Left renal pelvis (tissue), 4 donors: Measurements from ENCODE around the gene RPP21. TPM values are rescaled to one million over a fixed set of nuclear protein-coding genes. Genes with fewer than 3 reads are reported as not detected.
"Not testable (repeated sequence)": the region's sequence is repeated elsewhere in the genome, so short reads cannot be mapped to it uniquely, and the experiment has no call there.

Experiments
- DNase-seq, 4 donors: peaks; one replicate each; pipeline ENCODE4 v3.0.0-alpha.2; 2013; ENCODE audit warnings: low read depth in 4 of 4, low spot score in 3 of 4
- polyA plus RNA-seq, 4 donors: library from polyadenylated mRNA; unstranded; fragments of 120-200 nt; gene quantifications; one replicate each; pipeline ENCODE4 v1.2.1, GENCODE V29; 2013; ENCODE audit not compliant: insufficient read length in 4 of 4

The RPP21 gene
- polyA plus RNA-seq, 4 donors = 22.5 to 40.2 (median 28.7) TPM

GRCh38 chr6:30369280-30369679, 24.3 kb downstream of the RPP21 start:
- DNase-seq = not testable (repeated sequence)

- DNase-seq = peak in 2 of 4 donors; percentile 18 to 40
These were observed 33.5 kb downstream of the RPP21 start for GRCh38 chr6:30378290-30378937.

GRCh38 chr6:30380464-30380863, 35.5 kb downstream of the RPP21 start:
- no peak for DNase-seq

GRCh38 chr6:30386166-30386565, 41.2 kb downstream of the RPP21 start:
- DNase-seq = no peak

- no peak for DNase-seq
These were observed 46.3 kb downstream of the RPP21 start for GRCh38 chr6:30391240-30391639.

- DNase-seq = no peak
These were observed 49.2 kb downstream of the RPP21 start for GRCh38 chr6:30394139-30394538.

Other genes starting within 250 kb of the RPP21 start
- gene TRIM31, start 232.1 kb upstream of the RPP21 start, polyA plus RNA-seq = not detected
- gene TRIM40, start 209.0 kb upstream of the RPP21 start, polyA plus RNA-seq = not detected
- gene TRIM10, start 183.9 kb upstream of the RPP21 start, polyA plus RNA-seq = 1 to 10 TPM in 1 of 4 donors, under 1 TPM in 3; 0.45 to 2.6 (median 0.48) TPM
- gene TRIM15, start 181.6 kb upstream of the RPP21 start, polyA plus RNA-seq = under 1 TPM in 1 of 4 donors, not detected in 3; 0.14 TPM
- gene TRIM26, start 131.8 kb upstream of the RPP21 start, polyA plus RNA-seq = 10 to 100 TPM; 28.8 to 39.3 (median 36.9) TPM
- 10 to 100 TPM in 3 of 4 donors, 1 to 10 TPM in 1; 10.0 to 15.1 (median 13.4) TPM for gene TRIM39, start 18.2 kb upstream of the RPP21 start, polyA plus RNA-seq
- 100 to 1,000 TPM; 105 to 113 (median 111) TPM for gene HLA-E, start 144.4 kb downstream of the RPP21 start, polyA plus RNA-seq
- 100 to 1,000 TPM in 2 of 4 donors, 10 to 100 TPM in 2; 77.6 to 105 (median 93.8) TPM for gene GNL1, start 211.3 kb downstream of the RPP21 start, polyA plus RNA-seq
- gene PRR3, start 212.1 kb downstream of the RPP21 start, polyA plus RNA-seq = 10 to 100 TPM; 30.9 to 36.9 (median 33.2) TPM
- gene ABCF1, start 226.3 kb downstream of the RPP21 start, polyA plus RNA-seq = 10 to 100 TPM; 55.7 to 74.9 (median 64.6) TPM